Spleen (tissue), 7 donors: ENCODE measurements around the gene POLR1E.

ENCODE experiments used
- CTCF ChIP-seq, 11 experiments: fragments of 200-600 bp in 7 of 11; fragments of 450-650 bp in 4 of 11; sonication (generic) in 4 of 11; IDR thresholded peaks in 8 of 11; conservative IDR thresholded peaks in 3 of 11; 1 replicate in 7 of 11; 2 replicates in 4 of 11; pipeline versions ENCODE4 v1.4.0 to v1.8.0; 2016 to 2021; ENCODE audit warnings: antibody characterized with exemption in 11 of 11, inconsistent platforms in 4 of 11, mild to moderate bottlenecking in 1 of 11
- POLR2A ChIP-seq, 3 donors: fragments of 450-650 bp; IDR thresholded peaks; one replicate each; pipeline ENCODE4 v1.5.1; 2017; ENCODE audit warnings: antibody characterized with exemption in 3 of 3, mild to moderate bottlenecking in 1 of 3
- POLR2AphosphoS5 ChIP-seq, 3 donors: sonication (generic); formaldehyde crosslinking; IDR thresholded peaks; one replicate each; pipeline ENCODE4 v1.5.1; 2017; ENCODE audit warnings: antibody characterized with exemption in 3 of 3
- donor health status: DM: no; HTN: no; CAD: no; lungs with moderate emphysema.
- donor health status: DM: no; HTN: no; CAD: no.
- donor health status: DM: no; HTN: no; CAD: no.

- peak in 2 of 11 experiments; percentile 10 to 18 for TF ChIP-seq CTCF (IDR thresholded peaks at IDR 0.05 in 8 of 11, conservative IDR thresholded peaks at IDR 0.05 in 3 of 11)
- no peak for TF ChIP-seq POLR2A (IDR thresholded peaks at IDR 0.05)
- TF ChIP-seq POLR2AphosphoS5 (IDR thresholded peaks at IDR 0.05), result peak in 2 of 3 donors; percentile 10 to 18
Observed at GRCh38 chr9:37511016-37512010, 25.6 kb downstream of the POLR1E start.
